ENCODE measurements around the gene LUZP2. TPM values are rescaled to one million over a fixed set of nuclear protein-coding genes. Genes with fewer than 3 reads are reported as not detected.

LUZP2 gene
- total RNA-seq, 1 experiment from 2014 or later: 3.8 TPM

- H3K4me3 Mint-ChIP-seq: no peak overlapping the region
- H3K36me3 Mint-ChIP-seq: peaks cover 17% of the 10 kb centered on the region
- H3K9me3 Mint-ChIP-seq: peaks cover 20% of the 10 kb centered on the region
- H3K27me3 Mint-ChIP-seq (ENCODE audit: low read depth): no peaks in the 10 kb centered on the region
- POLR2A ChIA-PET: no interaction called here
- ATAC-seq (no peak), DNase-seq (ENCODE audit: low spot score) (no peak)
- CTCF ChIA-PET: no interaction called here
- no peaks in the 10 kb centered on the region for H3K4me1 Mint-ChIP-seq
- no peak overlapping the region for H3K27ac Mint-ChIP-seq
- TF ChIP-seq CREM (CRISPR knock-in tag; IDR thresholded peaks at IDR 0.05) (no peak), MXD4 (CRISPR knock-in tag; IDR thresholded peaks at IDR 0.05; ENCODE audit: borderline replicate concordance) (no peak), ZNF281 (CRISPR knock-in tag; IDR thresholded peaks at IDR 0.05) (no peak), CTCF (IDR thresholded peaks at IDR 0.05) (no peak), PREB (CRISPR knock-in tag; IDR thresholded peaks at IDR 0.05; ENCODE audit: borderline replicate concordance) (no peak), RELA (CRISPR knock-in tag; IDR thresholded peaks at IDR 0.05; ENCODE audit: borderline replicate concordance) (no peak), IRF2 (CRISPR knock-in tag; IDR thresholded peaks at IDR 0.05; ENCODE audit: borderline replicate concordance, low read depth) (no peak), CBFB (CRISPR knock-in tag; IDR thresholded peaks at IDR 0.05; ENCODE audit: low read depth) (no peak)
These were observed 369.9 kb downstream of the LUZP2 start for GRCh38 chr11:24866743-24867142.

GRCh38 chr11:24870048-24870447, 373.2 kb downstream of the LUZP2 start:
- CTCF ChIA-PET: no interaction called here
- no peak for ATAC-seq
- Mint-ChIP-seq H3K9me3 (no peaks in the 10 kb centered on the region), H3K36me3 (no peaks in the 10 kb centered on the region), H3K4me1 (no peaks in the 10 kb centered on the region), H3K27me3 (ENCODE audit: low read depth) (no peaks in the 10 kb centered on the region), H3K27ac (no peak overlapping the region), H3K4me3 (no peak overlapping the region)
- POLR2A ChIA-PET: no interaction called here
- TF ChIP-seq MLX (CRISPR knock-in tag; IDR thresholded peaks at IDR 0.05): no peak
- TF ChIP-seq AR (CRISPR knock-in tag; IDR thresholded peaks at IDR 0.05): no peak
- TF ChIP-seq ZNF317 (CRISPR knock-in tag; IDR thresholded peaks at IDR 0.05; ENCODE audit: borderline replicate concordance, low read depth): no peak
- no peak for DNase-seq (ENCODE audit: low spot score)

- no peak for DNase-seq (ENCODE audit: low spot score)
- H3K9me3 Mint-ChIP-seq: peaks cover 4% of the 10 kb centered on the region
- H3K4me3 Mint-ChIP-seq: no peak overlapping the region
- 0 out of 2 replicates have a peak, but pooled peaks cover 3% of the 10 kb centered on the region for H3K36me3 Mint-ChIP-seq
- no peak for TF ChIP-seq ZNF671 (CRISPR knock-in tag; IDR thresholded peaks at IDR 0.05)
- no peak overlapping the region for H3K27ac Mint-ChIP-seq
- H3K4me1 Mint-ChIP-seq: no peaks in the 10 kb centered on the region
- POLR2A ChIA-PET: no interaction called here
- CTCF ChIA-PET: no interaction called here
- H3K27me3 Mint-ChIP-seq (ENCODE audit: low read depth): no peaks in the 10 kb centered on the region
- ATAC-seq: no peak
These were observed 375.3 kb downstream of the LUZP2 start for GRCh38 chr11:24872186-24872585.
